ENCODE data around the gene PRSS38. TPM values are rescaled to one million over a fixed set of nuclear protein-coding genes. Genes with fewer than 3 reads are reported as not detected.
"Not testable (repeated sequence)": the region's sequence is repeated elsewhere in the genome, so short reads cannot be mapped to it uniquely, and the experiment has no call there.

Gene PRSS38
- total RNA-seq, 4 donors from 2014 or later = not detected

- DNase-seq (ENCODE audit: low spot score) (no peak), ATAC-seq (ENCODE audit: low FRiP score) (no peak)
- no peak for TF ChIP-seq CTCF (IDR thresholded peaks at IDR 0.05)
Observed at GRCh38 chr1:227844320-227845146, 29.1 kb downstream of the PRSS38 start.

- no peak for DNase-seq (ENCODE audit: low spot score)
- ATAC-seq (ENCODE audit: low FRiP score) = no peak
- no peak for TF ChIP-seq CTCF (IDR thresholded peaks at IDR 0.05)
Observed at GRCh38 chr1:227845147-227845458, 29.6 kb downstream of the PRSS38 start.

- DNase-seq (ENCODE audit: low spot score) = no peak
- no peak for TF ChIP-seq CTCF (IDR thresholded peaks at IDR 0.05)
- ATAC-seq (ENCODE audit: low FRiP score) = no peak
Observed at GRCh38 chr1:227845519-227845918, 30.0 kb downstream of the PRSS38 start.

- TF ChIP-seq CTCF (IDR thresholded peaks at IDR 0.05) = no peak
- no peak for DNase-seq (ENCODE audit: low spot score)
- ATAC-seq (ENCODE audit: low FRiP score) = no peak
Observed at GRCh38 chr1:227846265-227846858, 30.9 kb downstream of the PRSS38 start.

- DNase-seq (ENCODE audit: low spot score); ATAC-seq (ENCODE audit: low FRiP score): not testable (repeated sequence)
Observed at GRCh38 chr1:227847046-227847445, 31.6 kb downstream of the PRSS38 start.

GRCh38 chr1:227848430-227848932, 33.0 kb downstream of the PRSS38 start:
- no peak for TF ChIP-seq CTCF (IDR thresholded peaks at IDR 0.05)
- DNase-seq (ENCODE audit: low spot score) = no peak
- no peak for ATAC-seq (ENCODE audit: low FRiP score)

GRCh38 chr1:227849251-227849650, 33.8 kb downstream of the PRSS38 start:
- ATAC-seq (ENCODE audit: low FRiP score) (no peak), DNase-seq (ENCODE audit: low spot score) (no peak)
- no peak for TF ChIP-seq CTCF (IDR thresholded peaks at IDR 0.05)

Data from omental fat pad (tissue), 4 donors.